HepG2 (cell line): ENCODE measurements around the gene VSX1. TPM values are rescaled to one million over a fixed set of nuclear protein-coding genes. Genes with fewer than 3 reads are reported as not detected.

ENCODE experiments used
- AGO2 ChIP-seq: fragments of 200-400 bp; formaldehyde crosslinking; optimal IDR thresholded peaks from 2 replicates; pipeline ENCODE3; 2017; ENCODE audit warnings: mild to moderate bottlenecking, low read depth, low read length, moderate library complexity
- HMG20A ChIP-seq: IDR thresholded peaks from 2 replicates; pipeline ENCODE4 v1.6.1; 2016; ENCODE audit warnings: borderline replicate concordance
- KMT2A ChIP-seq: sonication (generic); formaldehyde crosslinking; IDR thresholded peaks from 2 replicates; pipeline ENCODE4 v1.4.0; 2020; ENCODE audit warnings: missing genetic modification reagents
- MTA1 ChIP-seq: sonication (generic); formaldehyde crosslinking; IDR thresholded peaks from 2 replicates; pipeline ENCODE4 v1.4.0; 2020; ENCODE audit warnings: missing genetic modification reagents, mild to moderate bottlenecking, borderline replicate concordance
- NBN ChIP-seq: fragments of 450-650 bp; conservative IDR thresholded peaks from 2 replicates; pipeline ENCODE4 v1.6.1; 2017
- PAX8 ChIP-seq: sonication (generic); formaldehyde crosslinking; IDR thresholded peaks from 2 replicates; pipeline ENCODE4 v1.8.0; 2022; ENCODE audit warnings: mild to moderate bottlenecking, missing genetic modification reagents, borderline replicate concordance
- POLR2AphosphoS2 ChIP-seq: IDR thresholded peaks from 2 replicates; pipeline ENCODE4 v1.6.1; 2011; ENCODE audit warnings: low read depth, low read length, improper control_type of control experiment
- SIX4 ChIP-seq: sonication (generic); formaldehyde crosslinking; IDR thresholded peaks from 2 replicates; pipeline ENCODE4 v1.4.0; 2020; ENCODE audit warnings: missing genetic modification reagents
- ZNF768 ChIP-seq: sonication (generic); formaldehyde crosslinking; IDR thresholded peaks from 2 replicates; pipeline ENCODE4 v1.4.0; 2020; ENCODE audit warnings: missing genetic modification reagents
- ZSCAN31 ChIP-seq: sonication (generic); formaldehyde crosslinking; IDR thresholded peaks from 2 replicates; pipeline ENCODE4 v1.5.0; 2020; ENCODE audit warnings: low read depth, mild to moderate bottlenecking, missing genetic modification reagents
- polyA plus RNA-seq, 8 experiments: library from polyadenylated mRNA; depleted of rRNA in 3 of 8; stranded (reverse) in 7 of 8; unstranded in 1 of 8; fragments of >200 nt; fragmentation: Illumina TruSeq in 4 of 8; extraction: Trizol in 4 of 8; gene quantifications; 2 replicates each; pipeline versions ENCODE4 v1.2.1 to v1.2.3, GENCODE V29; 2011 to 2016; ENCODE audit warnings: low read depth in 4 of 8, missing spikeins in 1 of 8, mixed read lengths in 1 of 8; ENCODE audit not compliant: insufficient read depth in 1 of 8
- total RNA-seq, 5 experiments: library from RNA; depleted of rRNA; stranded (reverse); fragments of >200 nt; fragmentation: Illumina TruSeq; extraction: Trizol; gene quantifications; 2 replicates each; pipeline ENCODE4 v1.2.3, GENCODE V29; 2016; ENCODE audit warnings: low read depth in 1 of 5
- TF ChIP-seq, protein P1 (sequence below): IDR thresholded peaks from 2 replicates; pipeline ENCODE4 v1.6.1; 2016; ENCODE audit warnings: low read depth, missing genetic modification reagents, missing compliant biosample characterization

The VSX1 gene
- total and polyA plus RNA-seq, 2 of the 13 experiments (the other 11 are each of a cell fraction or from before 2014, with no cell fraction given): 0.04 TPM; not detected in 1

DNA sequence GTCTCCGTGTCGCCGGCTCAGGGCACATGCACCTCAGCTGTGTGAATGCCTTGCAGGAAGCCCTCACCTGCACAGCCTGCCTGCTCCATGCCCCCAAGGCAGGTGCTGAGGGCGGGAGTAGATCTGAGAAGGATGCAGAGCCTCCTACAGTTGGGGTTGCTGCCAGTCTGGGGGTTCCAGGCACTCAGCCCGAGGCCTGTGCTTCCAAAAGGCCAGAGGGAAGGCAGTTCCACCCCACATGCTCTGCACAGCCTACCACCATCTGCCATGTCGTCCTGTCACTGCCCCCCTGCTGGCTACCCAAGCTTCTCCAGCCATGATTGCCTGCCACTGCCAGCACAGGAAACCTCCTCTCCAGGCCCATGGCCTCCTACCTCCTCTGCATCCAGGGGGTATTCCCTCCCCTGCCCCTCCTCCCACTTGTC, 43.3 kb downstream of the VSX1 start (continued):
- 0 out of 2 replicates have a peak, but pooled peaks have one; percentile 45 for TF ChIP-seq ZNF768 (CRISPR knock-in tag)
- TF ChIP-seq ZSCAN31 (CRISPR knock-in tag): no peak
- TF ChIP-seq KMT2A (CRISPR knock-in tag): no peak
- peak; percentile 28 for TF ChIP-seq AGO2
- no peak for TF ChIP-seq MTA1 (CRISPR knock-in tag)
- TF ChIP-seq, protein P1, sequence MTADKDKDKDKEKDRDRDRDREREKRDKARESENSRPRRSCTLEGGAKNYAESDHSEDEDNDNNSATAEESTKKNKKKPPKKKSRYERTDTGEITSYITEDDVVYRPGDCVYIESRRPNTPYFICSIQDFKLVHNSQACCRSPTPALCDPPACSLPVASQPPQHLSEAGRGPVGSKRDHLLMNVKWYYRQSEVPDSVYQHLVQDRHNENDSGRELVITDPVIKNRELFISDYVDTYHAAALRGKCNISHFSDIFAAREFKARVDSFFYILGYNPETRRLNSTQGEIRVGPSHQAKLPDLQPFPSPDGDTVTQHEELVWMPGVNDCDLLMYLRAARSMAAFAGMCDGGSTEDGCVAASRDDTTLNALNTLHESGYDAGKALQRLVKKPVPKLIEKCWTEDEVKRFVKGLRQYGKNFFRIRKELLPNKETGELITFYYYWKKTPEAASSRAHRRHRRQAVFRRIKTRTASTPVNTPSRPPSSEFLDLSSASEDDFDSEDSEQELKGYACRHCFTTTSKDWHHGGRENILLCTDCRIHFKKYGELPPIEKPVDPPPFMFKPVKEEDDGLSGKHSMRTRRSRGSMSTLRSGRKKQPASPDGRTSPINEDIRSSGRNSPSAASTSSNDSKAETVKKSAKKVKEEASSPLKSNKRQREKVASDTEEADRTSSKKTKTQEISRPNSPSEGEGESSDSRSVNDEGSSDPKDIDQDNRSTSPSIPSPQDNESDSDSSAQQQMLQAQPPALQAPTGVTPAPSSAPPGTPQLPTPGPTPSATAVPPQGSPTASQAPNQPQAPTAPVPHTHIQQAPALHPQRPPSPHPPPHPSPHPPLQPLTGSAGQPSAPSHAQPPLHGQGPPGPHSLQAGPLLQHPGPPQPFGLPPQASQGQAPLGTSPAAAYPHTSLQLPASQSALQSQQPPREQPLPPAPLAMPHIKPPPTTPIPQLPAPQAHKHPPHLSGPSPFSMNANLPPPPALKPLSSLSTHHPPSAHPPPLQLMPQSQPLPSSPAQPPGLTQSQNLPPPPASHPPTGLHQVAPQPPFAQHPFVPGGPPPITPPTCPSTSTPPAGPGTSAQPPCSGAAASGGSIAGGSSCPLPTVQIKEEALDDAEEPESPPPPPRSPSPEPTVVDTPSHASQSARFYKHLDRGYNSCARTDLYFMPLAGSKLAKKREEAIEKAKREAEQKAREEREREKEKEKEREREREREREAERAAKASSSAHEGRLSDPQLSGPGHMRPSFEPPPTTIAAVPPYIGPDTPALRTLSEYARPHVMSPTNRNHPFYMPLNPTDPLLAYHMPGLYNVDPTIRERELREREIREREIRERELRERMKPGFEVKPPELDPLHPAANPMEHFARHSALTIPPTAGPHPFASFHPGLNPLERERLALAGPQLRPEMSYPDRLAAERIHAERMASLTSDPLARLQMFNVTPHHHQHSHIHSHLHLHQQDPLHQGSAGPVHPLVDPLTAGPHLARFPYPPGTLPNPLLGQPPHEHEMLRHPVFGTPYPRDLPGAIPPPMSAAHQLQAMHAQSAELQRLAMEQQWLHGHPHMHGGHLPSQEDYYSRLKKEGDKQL: no peak
- TF ChIP-seq POLR2AphosphoS2: no peak
- TF ChIP-seq HMG20A: no peak
- TF ChIP-seq NBN: no peak
- TF ChIP-seq SIX4 (CRISPR knock-in tag): no peak
- no peak for TF ChIP-seq PAX8 (CRISPR knock-in tag)
- TF ChIP-seq, all 625 proteins: peak for 3
